Muscle of leg (tissue), 11 donors: Measurements from ENCODE around the gene SLC38A4. TPM values are rescaled to one million over a fixed set of nuclear protein-coding genes. Genes with fewer than 3 reads are reported as not detected.
"Not testable (repeated sequence)": the region's sequence is repeated elsewhere in the genome, so short reads cannot be mapped to it uniquely, and the experiment has no call there.

Source experiments
- DNase-seq: peaks from one replicate; pipeline ENCODE4 v3.0.0; 2013
- H3K27ac ChIP-seq: one replicate; pipeline ENCODE4 v1.5.1; 2013; ENCODE audit warnings: mild to moderate bottlenecking, low read length, control low read depth
- H3K27me3 ChIP-seq: one replicate; pipeline ENCODE4 v1.6.1; 2013; ENCODE audit warnings: low read length; ENCODE audit not compliant: control insufficient read depth, insufficient read depth
- H3K36me3 ChIP-seq: one replicate; pipeline ENCODE4 v1.6.1; 2013; ENCODE audit warnings: low read length; ENCODE audit not compliant: control insufficient read depth, insufficient read depth
- H3K4me1 ChIP-seq: one replicate; pipeline ENCODE4 v1.6.1; 2013; ENCODE audit warnings: low read length; ENCODE audit not compliant: control insufficient read depth, insufficient read depth
- H3K4me3 ChIP-seq: one replicate; pipeline ENCODE4 v1.5.1; 2013; ENCODE audit warnings: low read length, control low read depth
- H3K9me3 ChIP-seq: replicated peaks from 2 replicates; pipeline ENCODE4 v1.6.1; 2013; ENCODE audit warnings: low read depth, low read length; ENCODE audit not compliant: control insufficient read depth
- WGBS: methylation state at CpG from one replicate; pipeline ENCODE4 v1.1.5; 2013; ENCODE audit warnings: missing lambda C conversion rate; ENCODE audit not compliant: insufficient coverage; 5-methylcytosine and 5-hydroxymethylcytosine counted together
- polyA plus RNA-seq, 8 donors: library from polyadenylated mRNA; unstranded; fragments of 120-200 nt; gene quantifications; one replicate each; pipeline versions ENCODE4 v1.2.1 to v1.2.3, GENCODE V29; 2013; ENCODE audit warnings: inconsistent platforms in 1 of 8, low replicate concordance in 1 of 8; ENCODE audit not compliant: insufficient read length in 8 of 8, insufficient read depth in 1 of 8
- total RNA-seq: library from RNA; stranded (reverse); fragments of 120-200 nt; gene quantifications from one replicate; pipeline ENCODE4 v1.2.4, GENCODE V29; 2013

SLC38A4 gene
- total and polyA plus RNA-seq, 9 donors = 5.6 to 8.4 (median 6.6) TPM

- Histone ChIP-seq H3K4me1 (peaks cover under 1% of the 10 kb centered on the region), H3K4me3 (no peak overlapping the region), H3K36me3 (no peaks in the 10 kb centered on the region), H3K27me3 (no peaks in the 10 kb centered on the region), H3K9me3 (no peaks in the 10 kb centered on the region), H3K27ac (no peak overlapping the region)
- no peak for DNase-seq
- WGBS = 40% methylated on average over 2 of the region's 3 CpGs
Observed at GRCh38 chr12:46764005-46764404, 61.8 kb downstream of the SLC38A4 start.

GRCh38 chr12:46763230-46763629 lies 62.6 kb downstream of the SLC38A4 start:
- no peaks in the 10 kb centered on the region for H3K27me3 ChIP-seq
- no peak overlapping the region for H3K27ac ChIP-seq
- DNase-seq = no peak
- H3K4me3 ChIP-seq = no peak overlapping the region
- H3K9me3 ChIP-seq = peaks cover 5% of the 10 kb centered on the region
- H3K4me1 ChIP-seq = no peaks in the 10 kb centered on the region
- H3K36me3 ChIP-seq = no peaks in the 10 kb centered on the region

- WGBS = no CpG with 5 or more reads among the region's 3 CpGs
- no peaks in the 10 kb centered on the region for H3K4me1 ChIP-seq
Observed at GRCh38 chr12:46754550-46754949, 71.2 kb downstream of the SLC38A4 start.

GRCh38 chr12:46752396-46752795 lies 73.4 kb downstream of the SLC38A4 start:
- peaks cover 2% of the 10 kb centered on the region for H3K9me3 ChIP-seq
- H3K27ac ChIP-seq = no peak overlapping the region
- H3K4me3 ChIP-seq = no peak overlapping the region
- no peaks in the 10 kb centered on the region for H3K36me3 ChIP-seq
- no peak for DNase-seq
- H3K4me1 ChIP-seq = no peaks in the 10 kb centered on the region
- H3K27me3 ChIP-seq = no peaks in the 10 kb centered on the region
- 100% methylated on average over 2 of the region's 2 CpGs for WGBS

More at GRCh38 chr12:46754550-46754949, 71.2 kb downstream of the SLC38A4 start:
- H3K9me3 ChIP-seq = peaks cover 5% of the 10 kb centered on the region
- no peak overlapping the region for H3K27ac ChIP-seq
- DNase-seq = no peak
- no peaks in the 10 kb centered on the region for H3K36me3 ChIP-seq
- no peak overlapping the region for H3K4me3 ChIP-seq
- H3K27me3 ChIP-seq = no peaks in the 10 kb centered on the region

GRCh38 chr12:46751173-46751572 lies 74.6 kb downstream of the SLC38A4 start:
- DNase-seq = no peak
- Histone ChIP-seq H3K9me3 (peaks cover 2% of the 10 kb centered on the region), H3K4me1 (no peaks in the 10 kb centered on the region), H3K27ac (no peak overlapping the region), H3K36me3 (no peaks in the 10 kb centered on the region), H3K4me3 (no peak overlapping the region), H3K27me3 (no peaks in the 10 kb centered on the region)
- WGBS = no CpG with 5 or more reads among the region's 1 CpG

- WGBS = no CpG with 5 or more reads among the region's 4 CpGs
- Histone ChIP-seq H3K27me3 (no peaks in the 10 kb centered on the region), H3K27ac (no peak overlapping the region), H3K4me1 (no peaks in the 10 kb centered on the region), H3K4me3 (no peak overlapping the region), H3K36me3 (no peaks in the 10 kb centered on the region), H3K9me3 (peaks cover 2% of the 10 kb centered on the region)
- DNase-seq = no peak
Observed at GRCh38 chr12:46749322-46749721, 76.5 kb downstream of the SLC38A4 start.

- no peak for DNase-seq
- Histone ChIP-seq H3K4me1 (no peaks in the 10 kb centered on the region), H3K36me3 (no peaks in the 10 kb centered on the region), H3K9me3 (peaks cover under 1% of the 10 kb centered on the region), H3K4me3 (no peak overlapping the region), H3K27me3 (no peaks in the 10 kb centered on the region), H3K27ac (no peak overlapping the region)
- 64% methylated on average over 2 of the region's 3 CpGs for WGBS
Observed at GRCh38 chr12:46744283-46744682, 81.5 kb downstream of the SLC38A4 start.

- Histone ChIP-seq H3K9me3 (no peaks in the 10 kb centered on the region), H3K27me3 (no peaks in the 10 kb centered on the region), H3K27ac (no peak overlapping the region), H3K36me3 (no peaks in the 10 kb centered on the region), H3K4me3 (no peak overlapping the region), H3K4me1 (no peaks in the 10 kb centered on the region)
- DNase-seq = no peak
Observed at GRCh38 chr12:46743456-46743855, 82.3 kb downstream of the SLC38A4 start.

- WGBS = no CpG with 5 or more reads among the region's 1 CpG
- H3K9me3 ChIP-seq = not testable (repeated sequence)
Observed at GRCh38 chr12:46742271-46742670, 83.5 kb downstream of the SLC38A4 start.

GRCh38 chr12:46725332-46725731 lies 100.5 kb downstream of the SLC38A4 start:
- WGBS = no CpG with 5 or more reads among the region's 2 CpGs
- no peaks in the 10 kb centered on the region for H3K27me3 ChIP-seq
- H3K4me3 ChIP-seq = no peak overlapping the region
- H3K36me3 ChIP-seq = no peaks in the 10 kb centered on the region
- no peaks in the 10 kb centered on the region for H3K9me3 ChIP-seq
- H3K4me1 ChIP-seq = peaks cover 7% of the 10 kb centered on the region
- no peak overlapping the region for H3K27ac ChIP-seq
- no peak for DNase-seq

More at GRCh38 chr12:46742271-46742670, 83.5 kb downstream of the SLC38A4 start:
- not testable (repeated sequence) for H3K27me3 ChIP-seq, DNase-seq, H3K4me3 ChIP-seq, H3K4me1 ChIP-seq, H3K36me3 ChIP-seq, H3K27ac ChIP-seq

GRCh38 chr12:46723629-46724419 lies 102.0 kb downstream of the SLC38A4 start:
- peaks cover 7% of the 10 kb centered on the region for H3K4me1 ChIP-seq
- H3K27me3 ChIP-seq = no peaks in the 10 kb centered on the region
- H3K27ac ChIP-seq = no peak overlapping the region
- DNase-seq = peak; percentile 82
- no peak overlapping the region for H3K4me3 ChIP-seq
- whole genome bisulfite sequencing = no CpG with 5 or more reads among the region's 3 CpGs
- no peaks in the 10 kb centered on the region for H3K36me3 ChIP-seq
- H3K9me3 ChIP-seq = no peaks in the 10 kb centered on the region
